Sigmoid colon (tissue), 4 donors: ENCODE data around the gene NDUFA13.

ENCODE experiments used
- EP300 ChIP-seq, 4 donors: sonication (generic); formaldehyde crosslinking; IDR thresholded peaks; one replicate each; pipeline ENCODE4 v1.6.1; 2017; ENCODE audit warnings: antibody characterized with exemption in 4 of 4
- POLR2A ChIP-seq, 2 donors: fragments of 450-650 bp; IDR thresholded peaks; one replicate each; pipeline ENCODE4 v1.6.1; 2016; ENCODE audit warnings: antibody characterized with exemption in 2 of 2, mild to moderate bottlenecking in 2 of 2, moderate library complexity in 2 of 2
- TF ChIP-seq, protein P1 (sequence below), 4 experiments: fragments of 450-650 bp in 3 of 4; fragments of 200-600 bp in 1 of 4; IDR thresholded peaks; one replicate each; pipeline ENCODE4 v1.5.1; 2016 to 2019; ENCODE audit warnings: antibody characterized with exemption in 4 of 4, mild to moderate bottlenecking in 3 of 4, moderate library complexity in 2 of 4

DNA sequence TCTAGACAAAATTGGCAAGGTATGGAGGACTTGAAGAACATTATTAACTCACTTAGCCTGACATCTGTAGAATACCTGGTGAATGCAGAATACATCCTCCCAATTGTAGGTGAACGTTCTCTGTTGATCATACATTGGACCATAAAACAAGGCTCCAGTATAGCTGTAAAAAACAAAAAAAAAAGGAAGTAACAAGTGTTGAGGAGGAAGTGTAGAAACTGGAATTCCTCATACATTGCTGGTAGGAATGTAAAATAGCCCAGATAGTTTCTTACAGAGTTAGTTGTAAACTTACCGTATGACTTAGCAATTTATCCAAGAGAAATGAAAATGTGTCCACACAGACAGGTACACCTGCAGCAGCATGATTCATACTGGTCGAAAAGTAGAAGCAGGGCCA lies 45.4 kb upstream of the NDUFA13 start:
- TF ChIP-seq, protein P1, sequence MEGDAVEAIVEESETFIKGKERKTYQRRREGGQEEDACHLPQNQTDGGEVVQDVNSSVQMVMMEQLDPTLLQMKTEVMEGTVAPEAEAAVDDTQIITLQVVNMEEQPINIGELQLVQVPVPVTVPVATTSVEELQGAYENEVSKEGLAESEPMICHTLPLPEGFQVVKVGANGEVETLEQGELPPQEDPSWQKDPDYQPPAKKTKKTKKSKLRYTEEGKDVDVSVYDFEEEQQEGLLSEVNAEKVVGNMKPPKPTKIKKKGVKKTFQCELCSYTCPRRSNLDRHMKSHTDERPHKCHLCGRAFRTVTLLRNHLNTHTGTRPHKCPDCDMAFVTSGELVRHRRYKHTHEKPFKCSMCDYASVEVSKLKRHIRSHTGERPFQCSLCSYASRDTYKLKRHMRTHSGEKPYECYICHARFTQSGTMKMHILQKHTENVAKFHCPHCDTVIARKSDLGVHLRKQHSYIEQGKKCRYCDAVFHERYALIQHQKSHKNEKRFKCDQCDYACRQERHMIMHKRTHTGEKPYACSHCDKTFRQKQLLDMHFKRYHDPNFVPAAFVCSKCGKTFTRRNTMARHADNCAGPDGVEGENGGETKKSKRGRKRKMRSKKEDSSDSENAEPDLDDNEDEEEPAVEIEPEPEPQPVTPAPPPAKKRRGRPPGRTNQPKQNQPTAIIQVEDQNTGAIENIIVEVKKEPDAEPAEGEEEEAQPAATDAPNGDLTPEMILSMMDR (IDR thresholded peaks at IDR 0.05): no peak
- no peak for TF ChIP-seq EP300 (IDR thresholded peaks at IDR 0.05)
- no peak for TF ChIP-seq POLR2A (IDR thresholded peaks at IDR 0.05)
